ENCODE results near the gene UBE3B.

The UBE3B gene

GRCh38 chr12:109448707-109449390 lies 28.6 kb upstream of the UBE3B start:
- DNase-seq (ENCODE audit: low read depth) = no peak

DNA sequence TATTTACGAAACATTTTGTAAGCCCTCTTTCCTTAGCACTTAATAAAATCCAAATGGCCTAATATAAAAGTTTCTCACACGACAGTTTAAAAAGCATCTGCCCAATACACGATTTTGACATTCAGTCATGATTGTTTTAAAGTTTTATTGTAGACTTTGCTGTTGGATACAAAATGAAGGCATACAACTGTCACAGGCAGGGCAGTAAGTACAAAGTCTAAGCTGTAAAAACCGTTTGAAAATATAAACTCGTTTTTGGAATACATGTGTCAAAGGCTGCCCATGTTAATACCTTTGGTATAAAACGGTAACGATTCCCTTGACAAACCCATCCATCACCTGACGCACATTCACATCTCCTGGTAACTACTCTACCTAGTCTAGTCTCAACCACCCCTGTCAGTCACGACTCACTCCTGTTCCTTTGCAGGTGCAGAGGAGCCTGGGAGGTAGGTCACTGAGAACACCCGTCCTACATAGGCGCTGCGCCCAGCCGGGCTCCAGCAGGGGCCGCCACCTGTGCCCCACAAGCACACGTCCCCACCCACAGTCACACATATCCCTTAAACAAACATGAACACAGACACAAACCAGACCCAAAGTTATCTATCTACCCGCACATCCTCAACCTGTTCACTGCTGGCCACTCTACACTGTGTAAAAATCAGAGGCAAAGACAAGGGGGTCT lies 27.4 kb upstream of the UBE3B start:
- no peak for DNase-seq (ENCODE audit: low read depth)

DNA sequence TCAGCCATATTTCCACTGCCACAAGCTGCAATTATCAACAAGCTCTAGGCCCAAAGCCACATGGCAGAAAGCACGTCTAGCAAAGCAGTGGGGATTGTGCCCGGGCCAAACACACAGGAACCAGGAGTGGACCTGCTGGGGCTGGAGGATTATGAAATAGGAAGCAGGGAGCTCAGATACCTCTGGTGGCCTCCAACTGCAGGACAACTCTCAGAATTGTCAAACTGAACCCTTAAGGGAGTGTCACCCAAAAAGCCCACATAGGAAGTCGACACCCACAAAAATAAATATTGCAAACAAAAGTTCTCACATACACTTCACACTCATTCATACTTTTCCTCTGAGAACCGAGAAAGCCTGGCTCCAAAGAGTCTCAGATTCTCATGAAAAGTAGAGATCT lies 26.5 kb upstream of the UBE3B start:
- DNase-seq (ENCODE audit: low read depth) = no peak

GRCh38 chr12:109451400-109451799 lies 26.0 kb upstream of the UBE3B start:
- DNase-seq (ENCODE audit: low read depth) = no peak

DNA sequence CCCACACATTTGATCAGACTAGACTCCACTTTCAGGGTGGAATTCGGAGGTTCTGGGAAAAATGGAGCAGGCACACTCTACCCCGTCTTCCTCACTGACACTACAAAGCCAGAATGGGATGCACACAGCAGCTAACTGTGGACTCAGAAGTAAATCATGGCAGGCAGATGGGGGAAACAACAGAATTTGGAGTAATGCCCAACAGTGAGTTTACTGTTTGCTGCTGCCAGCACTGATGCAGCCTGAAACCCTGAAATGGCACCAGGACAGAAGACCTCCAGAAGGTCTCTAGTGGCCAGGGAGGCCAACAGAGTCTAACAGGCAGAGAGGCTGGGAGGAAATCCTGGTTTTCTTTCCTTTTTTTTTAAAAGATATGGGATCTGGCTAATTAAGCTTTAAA lies 24.9 kb upstream of the UBE3B start:
- DNase-seq (ENCODE audit: low read depth) = no peak

GRCh38 chr12:109455706-109456105 lies 21.7 kb upstream of the UBE3B start:
- DNase-seq (ENCODE audit: low read depth) = no peak

DNA sequence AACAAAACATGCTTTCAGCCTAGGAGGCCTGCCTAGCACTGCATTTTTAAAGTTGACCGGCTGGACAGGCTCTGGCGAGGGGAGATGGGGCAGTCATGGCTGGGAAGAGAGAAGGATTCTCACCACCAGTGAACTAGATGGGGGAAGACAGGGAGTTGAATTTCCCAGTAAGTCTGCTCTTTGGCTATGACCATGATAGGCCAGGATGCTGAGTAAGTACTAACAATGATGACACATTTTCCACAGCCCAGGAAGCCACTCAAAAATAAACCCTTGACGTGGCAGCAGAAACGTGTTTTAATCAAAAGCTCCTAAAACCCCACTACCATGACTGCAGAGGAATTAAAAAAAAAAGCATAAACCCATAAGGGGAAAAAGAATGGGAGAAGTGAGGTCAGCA lies 19.3 kb upstream of the UBE3B start:
- DNase-seq (ENCODE audit: low read depth) = peak; percentile 85

DNA sequence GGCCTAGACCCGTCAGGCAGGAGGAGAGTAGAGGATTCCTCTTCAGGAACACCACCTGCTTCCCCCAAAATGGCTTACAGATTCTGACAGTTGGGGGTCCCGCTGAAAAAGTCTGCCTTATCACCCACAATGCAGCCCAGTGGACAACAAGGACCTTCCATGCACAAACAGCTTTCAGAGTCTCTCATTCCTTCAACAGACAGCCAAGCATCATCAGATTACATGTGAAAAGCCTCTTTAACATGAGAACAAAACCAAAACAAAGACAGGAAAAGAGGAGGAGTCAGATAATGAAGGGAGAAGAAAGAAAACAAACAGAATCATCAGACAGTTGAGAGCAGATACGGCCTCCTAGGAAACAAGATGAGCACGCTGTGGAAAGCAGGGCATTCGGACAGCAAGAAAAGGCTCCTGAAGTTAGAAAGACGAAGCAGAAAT lies 18.6 kb upstream of the UBE3B start:
- peak; percentile 83 for DNase-seq (ENCODE audit: low read depth)

DNA sequence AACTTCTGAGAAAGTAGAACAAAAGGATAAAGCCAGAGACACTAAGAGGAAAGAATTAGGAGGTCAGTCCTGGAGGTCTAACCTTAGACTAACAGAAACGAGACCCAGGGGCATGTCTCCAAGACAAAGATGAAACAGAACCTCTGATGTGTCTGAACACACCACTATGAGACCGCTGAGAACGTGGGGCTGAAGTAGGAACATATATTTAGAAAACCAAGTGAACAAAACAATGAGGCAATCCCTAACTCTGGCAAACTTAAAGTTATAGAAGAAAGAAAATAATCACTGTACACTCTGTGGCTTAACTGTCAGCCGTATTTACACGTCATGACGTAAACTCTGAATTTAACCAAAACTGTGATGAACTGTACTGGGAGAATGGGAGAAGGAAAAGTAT lies 18.2 kb upstream of the UBE3B start:
- peak; percentile 78 for DNase-seq (ENCODE audit: low read depth)

DNA sequence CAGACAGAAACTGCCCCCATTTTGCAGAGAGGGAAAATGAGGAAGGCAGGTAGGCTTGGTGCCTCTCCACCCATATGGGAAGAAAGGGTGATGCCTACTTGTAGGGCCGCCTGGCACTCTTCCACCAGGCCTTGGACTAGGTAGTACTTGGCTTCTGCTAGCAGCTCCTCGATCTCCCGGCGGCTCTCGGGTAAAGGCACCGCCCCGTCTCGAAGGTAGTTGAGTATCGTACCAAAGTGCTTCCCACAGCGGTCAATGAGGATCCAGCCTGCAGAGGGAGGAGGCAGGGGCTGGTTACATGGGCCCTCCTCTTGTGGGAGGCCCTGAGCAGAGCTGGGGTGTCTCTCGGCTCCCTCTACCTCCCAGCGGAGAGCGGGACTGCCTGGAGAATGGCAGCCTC lies 16.9 kb upstream of the UBE3B start:
- no peak for DNase-seq (ENCODE audit: low read depth)

DNA sequence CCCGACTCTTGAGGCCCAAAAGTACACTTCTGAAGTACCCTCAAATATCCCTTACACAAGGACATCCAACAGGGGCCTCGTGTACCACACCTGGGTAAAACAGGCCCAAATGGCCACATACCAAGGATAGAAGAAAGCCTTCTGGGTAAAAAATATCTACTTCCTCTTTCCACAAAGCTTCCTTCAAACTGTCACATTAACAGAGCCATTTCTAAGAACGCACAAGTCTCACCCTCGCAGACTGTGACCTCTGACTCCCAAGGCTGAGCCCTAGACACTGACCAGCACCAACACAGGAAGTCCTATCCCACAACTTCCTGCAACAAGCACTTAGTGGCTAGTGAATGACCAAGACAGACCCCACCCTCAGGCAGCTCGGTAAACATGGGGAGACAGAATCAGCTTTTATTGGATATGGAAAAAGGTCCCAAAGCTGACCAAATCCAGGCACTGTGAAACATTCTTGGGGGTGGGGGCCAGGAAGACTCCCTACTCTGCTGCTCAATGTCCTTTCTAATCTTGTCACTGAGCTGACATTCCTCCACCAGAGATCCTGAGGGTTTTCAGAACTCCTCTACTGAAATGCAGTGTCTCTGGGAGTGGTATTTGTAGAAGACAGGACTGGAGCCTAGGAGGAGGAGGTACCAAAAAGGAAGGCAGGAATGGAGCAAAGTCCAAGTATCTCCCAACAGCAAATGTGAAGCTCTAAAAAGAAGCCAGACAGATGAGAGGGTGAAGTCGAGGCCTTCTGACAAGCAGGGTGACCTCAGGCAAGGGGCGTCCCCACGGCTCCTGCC lies 16.2 kb upstream of the UBE3B start:
- DNase-seq (ENCODE audit: low read depth) = peak; percentile 72

GRCh38 chr12:109461846-109462756 lies 15.3 kb upstream of the UBE3B start:
- peak; percentile 97 for DNase-seq (ENCODE audit: low read depth)

DNA sequence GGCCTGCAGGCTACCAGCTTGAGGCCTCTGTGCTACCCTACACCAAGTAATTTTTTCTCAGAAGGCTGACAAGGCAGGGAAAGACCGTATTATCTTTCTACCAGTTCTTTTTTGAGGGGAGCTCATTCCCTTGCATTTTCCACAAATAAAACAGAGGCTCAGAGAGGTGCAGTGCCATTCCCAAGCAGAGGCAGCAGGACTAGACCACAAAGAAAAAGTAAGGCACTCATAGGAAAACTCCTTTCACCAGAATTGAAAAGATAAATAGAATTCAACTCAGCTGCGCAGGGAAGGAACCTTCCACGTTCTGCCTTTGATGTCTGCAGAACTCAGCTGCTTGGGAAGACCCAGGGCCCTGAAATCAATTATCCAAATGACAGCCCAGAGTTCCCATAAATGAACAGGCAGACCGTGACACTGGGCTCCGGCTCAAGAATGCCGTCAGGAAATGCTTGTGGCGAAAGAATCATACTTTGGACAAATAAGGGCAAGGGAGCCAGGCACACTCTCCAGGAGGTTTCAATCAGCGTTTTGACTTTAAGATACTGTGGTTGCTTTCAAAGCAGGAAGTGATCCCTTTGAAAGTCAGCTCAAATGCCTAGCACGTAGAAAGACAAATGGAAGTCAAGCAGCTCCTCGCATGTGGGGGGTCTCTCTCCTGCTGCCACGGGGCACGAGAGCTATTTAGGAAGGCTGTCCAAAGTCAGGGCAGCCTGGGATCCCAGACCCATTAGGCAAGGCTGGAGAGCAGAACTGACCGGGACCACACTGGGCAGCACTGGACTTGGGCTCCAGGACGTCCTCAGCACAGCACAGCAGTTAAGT lies 14.4 kb upstream of the UBE3B start:
- DNase-seq (ENCODE audit: low read depth) = peak; percentile 97

DNA sequence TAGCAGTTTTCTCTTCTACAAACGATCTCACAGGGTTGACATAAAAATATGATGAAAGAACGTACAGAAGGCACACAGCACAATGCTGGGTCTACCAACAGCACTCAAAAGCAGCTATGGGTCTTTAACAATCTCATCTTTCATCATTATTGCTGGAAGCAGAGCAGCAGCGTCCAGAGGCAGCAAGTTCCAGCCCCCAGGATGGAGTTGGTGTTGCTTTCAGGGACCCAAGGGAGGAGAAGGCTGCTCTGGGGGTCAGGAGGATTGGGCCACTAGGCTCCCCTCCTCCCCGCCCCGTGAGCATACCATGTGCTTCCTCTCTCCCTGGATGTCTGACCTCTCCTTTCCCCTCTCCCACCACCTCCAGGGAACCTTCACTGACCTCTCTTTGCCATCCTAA lies 13.7 kb upstream of the UBE3B start:
- DNase-seq (ENCODE audit: low read depth) = no peak

GRCh38 chr12:109464642-109465351 lies 12.6 kb upstream of the UBE3B start:
- DNase-seq (ENCODE audit: low read depth) = no peak

GRCh38 chr12:109466305-109466704 lies 11.1 kb upstream of the UBE3B start:
- DNase-seq (ENCODE audit: low read depth) = no peak

DNA sequence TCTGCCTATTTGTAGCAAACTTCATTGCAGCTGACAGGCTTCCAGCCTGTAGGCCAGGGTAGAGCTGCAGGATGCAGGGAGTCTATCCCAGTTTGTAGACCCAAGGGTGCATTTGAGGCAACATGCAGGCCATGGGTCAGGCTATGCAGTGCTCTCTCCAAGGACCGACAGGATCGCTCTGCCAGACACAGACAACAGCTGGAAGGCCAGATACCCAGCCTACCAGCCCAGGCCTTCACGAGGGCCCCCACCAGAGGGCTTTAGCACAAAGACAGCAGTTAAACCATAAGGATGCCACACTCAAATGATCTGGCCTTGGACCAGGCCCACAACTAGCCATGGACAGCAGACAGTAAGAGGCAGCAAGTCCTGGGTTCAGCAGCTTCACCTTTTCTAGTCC lies 10.6 kb upstream of the UBE3B start:
- no peak for DNase-seq (ENCODE audit: low read depth)

GRCh38 chr12:109467978-109468676 lies 9.3 kb upstream of the UBE3B start:
- no peak for DNase-seq (ENCODE audit: low read depth)

DNA sequence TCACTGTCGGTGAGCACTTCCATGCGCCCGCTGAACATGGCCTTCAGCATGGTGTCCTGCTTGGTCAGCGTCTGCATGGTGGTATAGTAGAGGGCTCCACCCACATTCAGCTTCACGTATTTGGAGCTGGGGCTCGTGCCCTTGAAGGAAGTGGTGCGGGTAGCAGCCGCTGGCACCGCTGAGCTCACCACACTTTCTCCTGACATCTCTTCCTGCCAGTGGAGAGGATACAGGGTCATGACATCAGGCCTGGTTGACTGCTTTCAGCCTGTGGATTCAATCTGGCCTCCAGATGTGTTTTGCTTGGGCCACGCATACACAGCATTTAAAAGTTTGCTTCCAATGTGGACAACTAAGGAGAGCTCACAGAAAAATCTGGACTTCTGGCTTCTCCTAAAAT lies 7.9 kb upstream of the UBE3B start:
- no peak for DNase-seq (ENCODE audit: low read depth)

GRCh38 chr12:109473006-109473405 lies 4.4 kb upstream of the UBE3B start:
- no peak for DNase-seq (ENCODE audit: low read depth)

All from iris pigment epithelial cell (primary cell).